ENCODE measurements around the gene ENO2.

GRCh38 chr12:6952863-6953441 lies 38.6 kb downstream of the ENO2 start:
- TF ChIP-seq CTCF (conservative IDR thresholded peaks at IDR 0.05 in 1 of 2, IDR thresholded peaks at IDR 0.05 in 1 of 2; ENCODE audit: low read depth in 1 of 2, low read length in 2 of 2) (no peak), EZH2 (IDR thresholded peaks at IDR 0.05; ENCODE audit: low read length, missing control alignments) (no peak)

Data from fibroblast of lung (primary cell).